HG02642 (cell line): ENCODE measurements around the gene SDHAF3.

Source experiments
- ATAC-seq: cut with Tn5 transposase; IDR thresholded peaks from one replicate; pipeline ENCODE4 v1.9.1; 2021; ENCODE audit warnings: mild to moderate bottlenecking; ENCODE audit not compliant: unreplicated experiment, poor library complexity

The SDHAF3 gene

GRCh38 chr7:97200018-97200417, 82.5 kb downstream of the SDHAF3 start:
- no peak for ATAC-seq

DNA sequence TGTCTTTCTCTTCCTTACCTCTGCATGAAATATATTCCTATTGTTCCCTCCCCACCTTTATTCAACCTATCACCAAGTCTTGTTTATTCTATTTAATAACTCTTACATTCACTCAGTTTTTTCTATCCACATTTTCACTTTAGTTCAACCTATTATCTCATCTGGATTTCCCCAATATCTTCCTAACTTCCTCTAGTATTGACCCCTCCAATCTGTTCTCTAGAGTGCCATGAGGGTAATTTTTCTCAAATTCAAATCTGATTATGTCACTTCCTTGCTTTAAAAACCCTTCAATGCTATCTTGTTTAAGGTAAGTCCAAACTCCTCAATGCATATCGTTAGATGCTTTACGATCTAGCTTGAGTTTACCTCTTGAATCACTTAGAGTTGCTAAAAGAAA, 86.5 kb downstream of the SDHAF3 start:
- no peak for ATAC-seq

- ATAC-seq, result no peak
Observed at GRCh38 chr7:97204821-97205220, 87.3 kb downstream of the SDHAF3 start.

DNA sequence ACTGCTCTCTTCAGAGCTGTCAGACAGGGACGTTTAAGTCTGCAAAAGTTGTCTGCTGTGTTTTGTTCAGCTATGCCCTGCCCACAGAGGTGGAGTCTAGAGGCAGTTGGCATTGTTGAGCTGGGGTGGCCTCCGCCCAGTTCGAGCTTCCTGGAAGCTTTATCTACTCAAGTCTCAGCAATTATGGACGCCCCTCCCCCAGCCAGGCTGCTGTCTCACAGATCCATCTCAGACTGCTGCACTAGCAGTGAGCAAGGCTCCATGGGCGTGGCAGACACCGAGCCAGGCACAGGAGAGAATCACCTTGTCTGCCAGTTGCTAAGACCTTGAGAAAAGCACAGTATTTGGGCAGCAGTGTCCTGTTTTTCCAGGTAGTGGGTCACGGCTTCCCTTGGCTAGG, 98.1 kb downstream of the SDHAF3 start:
- ATAC-seq, result no peak

DNA sequence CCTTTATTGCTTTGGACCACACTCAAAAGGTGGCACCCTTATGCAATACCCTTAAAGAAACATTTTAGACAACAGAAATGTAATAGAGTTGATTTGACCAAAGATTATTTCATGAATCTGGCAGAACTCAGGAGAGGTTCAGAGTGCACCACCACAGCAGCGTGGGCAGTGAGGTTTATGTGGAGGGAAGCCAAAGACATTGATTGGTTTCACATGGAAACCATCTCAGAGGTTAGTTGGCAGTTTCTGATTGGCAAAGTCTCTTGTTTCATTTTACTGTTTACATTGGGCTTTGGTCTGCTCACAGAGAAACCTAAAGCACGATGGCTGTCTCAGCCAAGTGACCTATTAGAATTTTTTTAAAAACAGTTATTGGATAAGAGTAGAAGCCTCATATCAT, 101.3 kb downstream of the SDHAF3 start:
- ATAC-seq, result no peak

- ATAC-seq, result no peak
Observed at GRCh38 chr7:97219237-97219636, 101.7 kb downstream of the SDHAF3 start.

DNA sequence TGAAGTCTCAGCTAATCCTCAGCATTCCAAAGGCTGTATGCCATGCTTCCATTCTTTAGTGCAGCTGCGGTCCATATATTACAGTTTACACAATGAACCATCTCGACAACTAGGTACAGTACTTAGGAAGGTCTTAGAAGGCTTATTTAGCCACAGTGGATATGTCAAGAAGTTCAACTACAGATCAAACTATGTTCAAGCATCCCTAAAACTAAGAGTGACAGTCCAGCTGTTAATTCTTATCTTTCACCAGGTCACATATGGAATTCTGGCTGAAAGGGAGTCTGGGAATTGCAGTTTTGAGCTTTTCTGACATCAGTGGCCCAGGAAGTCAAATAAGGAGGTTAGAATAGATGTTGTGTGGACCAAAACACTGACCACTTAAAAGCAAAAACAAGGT, 106.8 kb downstream of the SDHAF3 start:
- ATAC-seq, result no peak

- ATAC-seq, result no peak
Observed at GRCh38 chr7:97226541-97226940, 109.0 kb downstream of the SDHAF3 start.
